GM18867 (cell line): ENCODE results near the gene PLEKHA6.
"Not testable (repeated sequence)": the region's sequence is repeated elsewhere in the genome, so short reads cannot be mapped to it uniquely, and the experiment has no call there.

ENCODE experiments used
- ATAC-seq: cut with Tn5 transposase; IDR thresholded peaks from one replicate; pipeline ENCODE4 v1.9.1; 2021; ENCODE audit warnings: mild to moderate bottlenecking, moderate library complexity; ENCODE audit not compliant: unreplicated experiment

The PLEKHA6 gene

DNA sequence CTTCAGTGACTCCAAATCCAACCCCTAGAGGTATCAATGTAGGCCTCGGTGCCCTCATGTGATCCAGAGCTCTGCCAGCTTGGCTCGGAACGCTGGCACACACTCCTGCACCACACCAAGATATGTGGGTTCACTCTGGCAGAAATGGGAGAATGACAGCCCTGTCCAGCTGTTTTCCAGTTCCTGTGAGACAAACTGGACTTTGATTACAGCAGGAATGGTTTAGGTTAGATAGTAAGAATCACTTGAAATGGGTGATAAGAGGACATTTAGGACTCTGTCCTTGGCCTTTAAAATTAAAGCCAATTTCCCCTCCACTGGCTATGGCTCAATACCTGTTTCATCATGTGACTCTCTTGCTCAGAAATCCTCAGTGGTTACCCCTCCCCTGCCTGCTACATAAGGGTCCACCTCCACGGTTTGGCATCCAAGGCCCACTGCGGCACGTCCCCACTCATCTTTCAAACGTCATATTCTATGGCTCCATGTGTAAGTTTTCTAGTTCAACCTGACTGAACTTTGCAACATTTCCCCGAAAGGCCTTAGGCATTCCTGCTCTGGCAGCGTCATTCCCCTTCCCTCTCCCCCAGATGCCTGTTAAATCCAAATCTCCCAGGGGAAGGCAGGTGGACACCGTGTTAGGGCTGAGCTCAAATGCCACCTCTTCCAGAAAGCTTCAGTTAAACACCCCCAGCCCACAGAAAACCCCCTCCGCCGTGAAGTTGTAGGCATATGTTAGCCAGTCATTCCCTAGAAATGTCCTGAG is 44.7 kb downstream of the PLEKHA6 start:
- ATAC-seq, result no peak

- no peak for ATAC-seq
Observed at GRCh38 chr1:204314171-204314892, 45.4 kb downstream of the PLEKHA6 start.

GRCh38 chr1:204313675-204314074 is 46.1 kb downstream of the PLEKHA6 start:
- no peak for ATAC-seq

- not testable (repeated sequence) for ATAC-seq
Observed at GRCh38 chr1:204310970-204311369, 48.8 kb downstream of the PLEKHA6 start.

GRCh38 chr1:204308023-204308628 is 51.6 kb downstream of the PLEKHA6 start:
- no peak for ATAC-seq

- no peak for ATAC-seq
Observed at GRCh38 chr1:204307334-204307883, 52.3 kb downstream of the PLEKHA6 start.

DNA sequence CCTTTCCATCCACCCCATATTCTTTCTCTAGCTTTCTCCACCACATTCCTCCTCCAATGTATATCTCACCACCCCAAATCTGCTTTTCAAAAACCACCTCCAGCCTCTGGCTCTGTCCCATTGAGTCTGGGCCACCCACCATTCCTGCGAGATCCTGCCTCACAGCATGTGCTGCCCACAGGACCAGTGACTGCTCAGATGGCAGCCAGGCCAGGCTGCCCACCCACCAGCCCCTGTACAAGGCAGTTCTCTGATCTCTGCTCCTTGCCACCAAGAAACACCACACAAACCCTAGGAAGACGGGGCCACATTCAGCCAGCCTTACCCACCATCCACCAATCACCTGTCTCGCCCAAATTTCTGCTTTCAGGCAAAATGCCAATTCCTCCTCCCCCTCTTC is 53.7 kb downstream of the PLEKHA6 start:
- ATAC-seq, result no peak

- no peak for ATAC-seq
Observed at GRCh38 chr1:204304067-204304466, 55.7 kb downstream of the PLEKHA6 start.

- ATAC-seq, result no peak
Observed at GRCh38 chr1:204302769-204303168, 57.0 kb downstream of the PLEKHA6 start.

DNA sequence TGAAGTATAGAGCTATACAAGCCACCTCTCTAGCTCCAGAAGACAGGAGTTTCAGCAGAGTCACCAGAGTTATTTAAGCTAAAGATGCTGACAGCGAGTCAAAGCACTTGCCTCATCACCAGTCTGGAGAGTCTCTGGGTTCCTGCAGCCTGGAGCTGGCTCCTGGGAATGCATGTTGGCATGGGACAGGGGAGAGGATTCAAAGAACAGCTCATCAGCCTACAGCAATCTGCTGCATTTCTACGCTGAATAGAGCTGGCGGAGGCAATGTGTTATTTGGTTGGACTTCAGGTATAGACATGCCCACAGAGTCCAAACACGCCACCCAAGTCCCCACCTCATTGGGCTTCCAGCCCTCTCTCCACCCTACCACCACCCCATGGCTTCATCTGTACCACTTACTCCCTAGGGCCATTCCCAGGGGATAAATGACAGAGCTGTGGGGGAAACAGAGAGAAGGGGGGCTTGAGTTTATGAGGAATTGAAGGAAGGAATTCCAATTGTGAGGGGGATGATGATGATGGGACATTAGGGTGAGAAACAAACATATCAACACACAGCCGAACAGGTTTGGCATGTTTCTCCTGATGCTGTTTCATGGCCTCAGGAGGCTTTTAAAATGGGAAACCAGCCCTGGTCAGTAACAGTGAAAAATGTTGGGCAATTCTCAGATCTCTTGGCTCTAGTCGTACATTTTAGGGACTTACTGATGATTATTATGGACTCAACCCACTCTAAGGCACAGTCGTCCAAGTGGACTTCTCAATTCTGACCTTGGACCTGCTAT is 58.4 kb downstream of the PLEKHA6 start:
- no peak for ATAC-seq

- ATAC-seq, result no peak
Observed at GRCh38 chr1:204299814-204300365, 59.8 kb downstream of the PLEKHA6 start.

DNA sequence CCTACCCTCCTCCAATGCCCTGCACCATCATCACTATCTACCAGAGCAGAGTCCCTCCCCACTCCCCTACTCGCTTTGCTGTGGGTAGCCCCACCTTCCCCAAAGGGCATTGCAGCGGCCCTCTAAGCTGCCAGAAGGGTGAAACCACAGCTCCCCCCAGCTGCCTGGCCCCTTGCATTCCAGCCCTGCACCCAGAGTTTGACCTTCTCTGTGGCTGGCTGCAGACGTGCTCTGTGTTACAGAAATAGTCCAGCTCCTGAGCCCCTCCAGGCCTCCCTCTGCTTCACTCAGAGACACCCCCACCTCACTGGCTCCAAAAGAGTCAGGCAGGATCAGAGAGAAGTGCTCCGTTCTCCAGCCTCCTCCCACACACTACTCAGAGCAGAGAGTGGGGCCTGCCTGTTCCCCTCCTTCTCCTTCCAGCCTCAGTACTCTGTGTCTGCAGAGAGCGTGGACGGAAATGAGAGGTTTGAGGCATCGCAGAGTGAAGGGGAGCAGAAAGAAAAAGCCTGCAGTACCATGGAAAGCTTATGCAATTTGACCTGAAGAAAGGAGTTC is 63.2 kb downstream of the PLEKHA6 start:
- ATAC-seq, result no peak

DNA sequence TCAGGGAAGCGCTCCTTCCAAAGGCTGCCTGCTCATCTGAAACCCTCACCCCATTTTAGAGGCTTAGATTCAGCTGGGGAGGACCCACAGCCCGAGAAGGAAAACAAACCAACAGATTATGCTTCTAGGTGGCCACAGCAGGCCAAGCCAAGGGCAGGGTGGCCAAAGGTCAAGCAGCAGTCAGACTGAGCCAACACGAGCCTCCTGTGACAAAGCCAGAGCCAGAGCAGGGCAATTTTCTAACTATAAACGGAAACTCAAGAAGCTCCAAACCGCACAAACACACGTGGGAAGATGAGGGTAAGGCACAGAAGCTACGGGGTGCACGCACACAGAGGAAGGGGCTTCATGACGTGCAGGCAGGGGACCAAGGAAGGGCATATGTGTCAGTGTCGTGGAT is 64.1 kb downstream of the PLEKHA6 start:
- ATAC-seq, result no peak

- no peak for ATAC-seq
Observed at GRCh38 chr1:204294357-204294756, 65.4 kb downstream of the PLEKHA6 start.

DNA sequence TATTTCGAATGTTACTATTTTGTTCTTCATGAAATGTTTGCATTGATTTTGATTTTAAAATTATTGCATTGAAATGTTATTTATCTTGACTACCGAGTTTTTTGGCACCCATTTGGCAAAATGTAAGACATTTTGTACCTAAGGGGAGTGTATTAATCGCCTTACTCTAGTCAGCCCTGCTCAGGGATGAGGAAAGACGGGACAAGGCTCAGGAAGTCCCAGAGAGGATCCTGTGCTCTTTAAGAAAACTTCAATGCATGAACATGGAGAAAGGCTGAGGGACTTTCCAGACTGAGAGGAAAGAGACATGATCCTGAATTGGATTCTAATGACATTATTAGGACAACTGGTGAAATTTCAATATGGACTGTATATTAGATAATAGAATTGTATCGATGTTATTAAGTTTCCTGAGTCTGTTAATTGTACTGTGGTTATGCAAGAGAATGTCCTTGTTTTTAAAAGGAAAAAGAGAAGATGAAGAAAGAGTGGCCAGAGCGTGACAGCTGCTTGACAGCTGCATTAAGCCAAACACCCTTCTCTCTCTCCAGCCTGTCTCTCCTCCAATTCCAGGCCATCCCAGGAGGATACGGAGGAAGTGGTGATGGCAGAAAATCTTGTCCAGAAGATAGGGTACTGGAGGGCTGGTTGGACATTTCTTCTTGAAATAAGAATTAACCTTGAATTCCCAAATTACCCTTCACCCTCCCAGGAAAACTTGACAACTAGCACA is 66.0 kb downstream of the PLEKHA6 start:
- ATAC-seq, result no peak

DNA sequence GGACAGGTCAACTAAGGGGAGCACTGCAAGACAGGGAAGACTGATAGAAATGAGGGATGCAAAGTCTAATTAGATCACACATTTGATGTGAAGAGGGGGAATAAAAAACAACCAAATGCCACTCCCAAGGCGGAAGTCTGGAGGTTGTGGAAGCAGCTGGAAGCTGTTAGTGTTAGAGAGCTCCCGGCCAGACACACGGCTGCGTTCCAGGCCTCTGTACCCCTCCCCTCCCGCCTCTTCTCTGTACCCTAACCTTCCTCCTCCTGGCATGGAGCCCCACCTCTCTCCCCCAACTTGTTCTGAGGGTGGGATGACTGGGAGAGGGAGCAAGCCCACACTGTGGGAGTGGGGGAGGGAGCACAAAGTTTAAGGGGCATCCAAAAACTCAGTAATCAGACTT is 67.0 kb downstream of the PLEKHA6 start:
- ATAC-seq, result no peak

DNA sequence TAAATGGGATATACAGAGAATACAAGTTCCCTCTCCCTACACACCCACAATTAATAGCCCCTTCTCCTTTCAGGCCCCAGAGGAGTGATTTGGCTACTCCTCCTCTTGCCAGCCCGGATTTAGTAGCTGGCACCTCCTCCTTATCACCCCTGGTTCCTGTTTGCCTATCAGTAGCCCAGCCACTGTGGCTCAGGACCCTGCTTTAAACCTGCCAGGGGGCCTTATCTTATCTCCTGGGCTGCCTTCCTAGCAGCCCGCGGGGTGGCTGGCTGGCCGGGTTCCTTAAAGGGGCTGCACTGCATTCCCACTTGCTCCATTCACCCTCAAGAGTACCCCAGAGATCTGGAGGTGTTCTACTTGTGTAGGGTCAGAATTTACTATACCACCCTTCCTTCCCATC is 70.4 kb downstream of the PLEKHA6 start:
- ATAC-seq, result no peak

- no peak for ATAC-seq
Observed at GRCh38 chr1:204288021-204288588, 71.6 kb downstream of the PLEKHA6 start.

DNA sequence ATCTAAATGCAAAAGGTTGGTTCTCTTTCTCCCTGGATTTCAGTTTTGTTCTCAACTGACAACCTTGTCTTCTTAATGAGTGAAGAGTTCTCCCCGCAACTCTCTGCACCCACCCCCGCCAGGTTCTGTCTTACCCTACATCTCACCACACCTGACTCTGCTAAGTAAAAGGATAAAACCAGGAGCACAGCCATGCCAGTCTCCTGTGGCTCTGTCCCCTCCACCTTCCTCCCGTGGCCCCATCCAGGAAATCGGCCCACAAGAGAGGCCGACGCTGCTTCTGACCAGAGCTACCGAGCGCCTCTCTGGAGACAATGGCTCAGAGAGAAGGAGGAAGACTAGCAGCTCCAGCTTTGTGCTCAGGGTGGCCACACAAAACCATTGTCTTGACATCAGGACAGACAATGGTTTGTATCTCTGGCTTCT is 72.2 kb downstream of the PLEKHA6 start:
- ATAC-seq, result no peak
